Vagina (tissue), 2 donors: ENCODE results near the gene OPRD1. TPM values are rescaled to one million over a fixed set of nuclear protein-coding genes. Genes with fewer than 3 reads are reported as not detected.

Source experiments
- DNase-seq, 2 donors: peaks; one replicate each; pipeline ENCODE4 v3.0.0-alpha.2; 2017; ENCODE audit errors: extremely low spot score in 2 of 2
- H3K27ac ChIP-seq: fragments of 200-600 bp; sonication (generic); one replicate; pipeline ENCODE4 v1.5.1; 2019
- H3K27me3 ChIP-seq: fragments of 200-600 bp; sonication (generic); one replicate; pipeline ENCODE4 v1.5.1; 2019
- H3K36me3 ChIP-seq, 2 donors: fragments of 200-600 bp; sonication (generic); one replicate each; pipeline ENCODE4 v1.5.1; 2017 to 2019
- H3K4me1 ChIP-seq: fragments of 200-600 bp; sonication (generic); one replicate; pipeline ENCODE4 v1.5.1; 2019
- H3K4me3 ChIP-seq, 2 donors: fragments of 200-600 bp; sonication (generic); 1 replicate in 1 of 2; 2 replicates in 1 of 2; pipeline ENCODE4 v1.5.1; 2016 to 2019
- H3K9me3 ChIP-seq: fragments of 200-600 bp; sonication (generic); one replicate; pipeline ENCODE4 v1.5.1; 2019
- POLR2A ChIP-seq, 2 donors: fragments of 450-650 bp; IDR thresholded peaks; one replicate each; pipeline ENCODE4 v1.6.1; 2017; ENCODE audit warnings: antibody characterized with exemption in 2 of 2, mild to moderate bottlenecking in 2 of 2, moderate library complexity in 2 of 2
- POLR2AphosphoS5 ChIP-seq, 2 donors: sonication (generic); formaldehyde crosslinking; IDR thresholded peaks; one replicate each; pipeline ENCODE4 v1.9.0; 2017; ENCODE audit warnings: antibody characterized with exemption in 2 of 2, mild to moderate bottlenecking in 2 of 2, low read depth in 1 of 2; ENCODE audit not compliant: insufficient read depth in 1 of 2
- intact Hi-C: fragments of 100-400 bp; cut with DNase I; formaldehyde crosslinking; loops from one replicate; pipeline ENCODE4 v1.15.1; 2023
- total RNA-seq: library from RNA; depleted of rRNA; stranded (reverse); fragments of >200 nt; gene quantifications from one replicate; pipeline ENCODE4 v1.2.3, GENCODE V29; 2016
- TF ChIP-seq, protein P1 (sequence below), 3 experiments: fragments of 450-650 bp in 2 of 3; fragments of 200-600 bp in 1 of 3; sonication (generic) in 1 of 3; IDR thresholded peaks; one replicate each; pipeline ENCODE4 v1.5.1; 2017 to 2019; ENCODE audit warnings: antibody characterized with exemption in 3 of 3, mild to moderate bottlenecking in 2 of 3, moderate library complexity in 2 of 3

The OPRD1 gene
- total RNA-seq, 1 donor from 2014 or later, result 2.2 TPM

DNA sequence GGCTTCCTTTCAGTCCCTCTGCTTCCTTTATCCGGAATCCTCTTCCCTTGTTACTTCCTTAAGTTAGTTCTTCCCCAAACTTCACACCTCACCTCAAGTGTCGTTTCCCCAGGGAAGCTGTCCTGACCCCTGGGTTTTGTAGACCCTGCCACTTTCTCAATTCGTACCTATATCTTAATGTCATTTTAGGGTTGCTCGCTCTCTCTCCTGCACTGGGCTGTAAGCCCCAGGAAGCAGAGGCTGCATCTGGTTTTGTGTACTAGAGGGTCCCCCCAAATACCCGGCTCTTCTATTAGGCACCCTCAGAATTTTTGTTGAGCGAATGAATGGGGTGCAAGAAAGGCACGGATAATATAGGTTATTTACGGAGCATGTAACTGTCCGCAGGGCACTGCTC lies 603 bp upstream of the OPRD1 start:
- Histone ChIP-seq H3K9me3 (no peaks in the 10 kb centered on the region), H3K36me3 (no peaks in the 10 kb centered on the region), H3K27ac (no peak overlapping the region), H3K4me3 (no peak overlapping the region), H3K4me1 (no peaks in the 10 kb centered on the region), H3K27me3 (peaks cover 4% of the 10 kb centered on the region)
- intact Hi-C loops, result no loop called here
- TF ChIP-seq POLR2A (IDR thresholded peaks at IDR 0.05) (no peak), POLR2AphosphoS5 (IDR thresholded peaks at IDR 0.05; ENCODE audit: insufficient read depth in 1 of 2, low read depth in 1 of 2) (no peak)
- TF ChIP-seq, protein P1, sequence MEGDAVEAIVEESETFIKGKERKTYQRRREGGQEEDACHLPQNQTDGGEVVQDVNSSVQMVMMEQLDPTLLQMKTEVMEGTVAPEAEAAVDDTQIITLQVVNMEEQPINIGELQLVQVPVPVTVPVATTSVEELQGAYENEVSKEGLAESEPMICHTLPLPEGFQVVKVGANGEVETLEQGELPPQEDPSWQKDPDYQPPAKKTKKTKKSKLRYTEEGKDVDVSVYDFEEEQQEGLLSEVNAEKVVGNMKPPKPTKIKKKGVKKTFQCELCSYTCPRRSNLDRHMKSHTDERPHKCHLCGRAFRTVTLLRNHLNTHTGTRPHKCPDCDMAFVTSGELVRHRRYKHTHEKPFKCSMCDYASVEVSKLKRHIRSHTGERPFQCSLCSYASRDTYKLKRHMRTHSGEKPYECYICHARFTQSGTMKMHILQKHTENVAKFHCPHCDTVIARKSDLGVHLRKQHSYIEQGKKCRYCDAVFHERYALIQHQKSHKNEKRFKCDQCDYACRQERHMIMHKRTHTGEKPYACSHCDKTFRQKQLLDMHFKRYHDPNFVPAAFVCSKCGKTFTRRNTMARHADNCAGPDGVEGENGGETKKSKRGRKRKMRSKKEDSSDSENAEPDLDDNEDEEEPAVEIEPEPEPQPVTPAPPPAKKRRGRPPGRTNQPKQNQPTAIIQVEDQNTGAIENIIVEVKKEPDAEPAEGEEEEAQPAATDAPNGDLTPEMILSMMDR (IDR thresholded peaks at IDR 0.05), result no peak
- DNase-seq, result no peak

DNA sequence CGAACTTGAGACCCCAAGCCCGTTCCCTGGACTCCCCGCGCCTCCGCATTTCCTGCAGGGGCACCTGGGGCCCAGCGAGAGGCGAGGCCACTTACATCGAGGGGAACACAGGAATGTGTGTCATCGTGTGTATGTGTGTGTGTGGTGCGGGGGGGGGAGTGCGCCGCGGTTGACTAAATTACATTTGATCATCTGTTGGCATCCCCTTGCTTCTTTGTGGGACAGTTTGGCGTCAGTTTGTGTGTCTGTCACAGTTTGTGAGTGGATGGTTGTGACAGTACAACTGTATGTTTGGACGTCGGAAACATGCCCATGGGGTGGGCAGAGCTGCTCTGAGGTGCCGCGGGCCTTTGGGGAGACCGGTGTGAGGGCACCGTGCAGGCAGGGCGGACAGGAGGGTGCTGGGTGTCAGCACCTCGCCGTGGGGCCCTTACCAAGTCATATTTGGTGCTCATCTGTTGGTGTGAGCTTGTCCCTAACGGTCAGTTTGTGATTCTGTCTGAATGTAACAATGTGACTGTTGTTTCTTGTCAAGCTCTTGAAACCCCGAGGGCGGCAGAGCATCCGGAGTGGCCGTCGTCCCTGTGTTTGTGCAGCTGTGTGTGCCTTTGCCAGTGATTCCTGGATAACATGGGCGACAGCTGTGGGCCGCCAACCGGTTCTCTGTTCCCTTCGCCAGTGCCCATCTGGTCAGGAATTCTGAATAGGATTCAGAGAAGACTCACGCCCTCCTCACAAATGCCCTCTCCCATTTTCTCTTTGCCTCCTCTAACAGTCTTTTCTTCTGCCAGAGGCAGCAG lies 899 bp downstream of the OPRD1 start:
- Histone ChIP-seq H3K27me3 (peaks cover 4% of the 10 kb centered on the region), H3K4me3 (no peak overlapping the region), H3K27ac (no peak overlapping the region), H3K9me3 (no peaks in the 10 kb centered on the region), H3K36me3 (no peaks in the 10 kb centered on the region), H3K4me1 (no peaks in the 10 kb centered on the region)
- TF ChIP-seq, protein P1 (IDR thresholded peaks at IDR 0.05), result no peak
- TF ChIP-seq POLR2A (IDR thresholded peaks at IDR 0.05), result no peak
- no peak for TF ChIP-seq POLR2AphosphoS5 (IDR thresholded peaks at IDR 0.05; ENCODE audit: insufficient read depth in 1 of 2, low read depth in 1 of 2)
- no peak for DNase-seq
- intact Hi-C loops, result no loop called here

DNA sequence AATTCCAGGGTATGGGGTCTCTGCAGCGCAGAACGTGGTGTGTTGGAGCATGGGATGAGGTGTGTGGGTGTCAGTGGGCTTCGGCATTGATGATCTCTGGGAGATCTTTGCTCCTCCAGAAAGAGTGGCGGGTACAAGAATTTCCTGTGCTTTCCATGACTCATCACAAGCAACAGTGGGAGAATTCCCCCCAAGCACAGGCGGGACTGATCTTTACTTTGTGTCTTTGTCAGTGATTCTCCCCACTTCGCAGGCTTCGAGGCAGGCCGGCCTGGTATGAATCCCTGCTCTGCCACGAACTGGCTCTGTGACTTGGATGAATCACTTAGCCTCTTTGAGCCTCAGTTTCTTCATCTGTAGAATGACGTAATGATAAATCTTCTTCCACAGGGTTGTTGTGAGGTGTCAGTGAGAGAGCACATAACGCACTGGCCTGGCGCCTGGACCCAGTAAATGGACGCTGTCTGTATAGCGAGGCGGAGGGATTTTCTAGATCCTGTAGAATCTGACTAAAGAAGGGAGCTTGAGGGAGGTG lies 2.0 kb downstream of the OPRD1 start:
- H3K4me3 ChIP-seq, result no peak overlapping the region
- no peak overlapping the region for H3K27ac ChIP-seq
- H3K27me3 ChIP-seq, result peaks cover 4% of the 10 kb centered on the region
- H3K4me1 ChIP-seq, result no peaks in the 10 kb centered on the region
- DNase-seq, result no peak
- TF ChIP-seq POLR2A (IDR thresholded peaks at IDR 0.05) (no peak), POLR2AphosphoS5 (IDR thresholded peaks at IDR 0.05; ENCODE audit: insufficient read depth in 1 of 2, low read depth in 1 of 2) (no peak)
- TF ChIP-seq, protein P1 (IDR thresholded peaks at IDR 0.05), result no peak
- intact Hi-C loops, result no loop called here
- no peaks in the 10 kb centered on the region for H3K9me3 ChIP-seq
- no peaks in the 10 kb centered on the region for H3K36me3 ChIP-seq

- TF ChIP-seq POLR2A (IDR thresholded peaks at IDR 0.05) (no peak), POLR2AphosphoS5 (IDR thresholded peaks at IDR 0.05; ENCODE audit: insufficient read depth in 1 of 2, low read depth in 1 of 2) (no peak)
- TF ChIP-seq, protein P1 (IDR thresholded peaks at IDR 0.05), result no peak
- intact Hi-C loops, result no loop called here
- no peak for DNase-seq
- Histone ChIP-seq H3K9me3 (no peaks in the 10 kb centered on the region), H3K4me3 (no peak overlapping the region), H3K36me3 (no peaks in the 10 kb centered on the region), H3K4me1 (no peaks in the 10 kb centered on the region), H3K27ac (no peak overlapping the region), H3K27me3 (peaks cover 4% of the 10 kb centered on the region)
Measured at GRCh38 chr1:28815533-28816185, 3.7 kb downstream of the OPRD1 start.
